Mucosa of descending colon (tissue), 3 donors: ENCODE measurements around the gene GZMM. TPM values are rescaled to one million over a fixed set of nuclear protein-coding genes. Genes with fewer than 3 reads are reported as not detected.
A peak's percentile ranks its signal among the peaks of the same experiment; 100 is the strongest.

Experiments
- ATAC-seq: fragments of 200-7000 bp; cut with Tn5 transposase; one replicate; pipeline ENCODE4 v1.9.1; 2020; ENCODE audit warnings: mild to moderate bottlenecking, moderate library complexity
- DNase-seq, 3 donors: peaks; one replicate each; pipeline ENCODE4 v3.0.0-alpha.2; 2020
- H3K36me3 ChIP-seq: fragments of 200-600 bp; one replicate; pipeline ENCODE4 v1.8.0; 2021; ENCODE audit warnings: low read depth, mild to moderate bottlenecking
- H3K4me1 ChIP-seq: fragments of 200-600 bp; one replicate; pipeline ENCODE4 v1.8.0; 2021; ENCODE audit warnings: low read depth, mild to moderate bottlenecking
- H3K4me3 ChIP-seq: fragments of 200-600 bp; one replicate; pipeline ENCODE4 v1.8.0; 2021; ENCODE audit warnings: mild to moderate bottlenecking
- H3K9me3 ChIP-seq: fragments of 200-600 bp; one replicate; pipeline ENCODE4 v1.8.0; 2021; ENCODE audit warnings: mild to moderate bottlenecking
- CTCF ChIP-seq: fragments of 200-600 bp; IDR thresholded peaks from one replicate; pipeline ENCODE4 v1.8.0; 2022; ENCODE audit warnings: antibody characterized with exemption, mild to moderate bottlenecking
- intact Hi-C, 2 donors: fragments of 100-400 bp; cut with DNase I in 1 of 2; cut with micrococcal nuclease in 1 of 2; formaldehyde crosslinking; loops; one replicate each; pipeline versions ENCODE4 v1.11.0 to v1.11.1; 2022; cut with DNase I, micrococcal nuclease
- total RNA-seq, 3 donors: library from RNA; stranded (reverse); fragmentation: NEBNext Ultra II Directional in 2 of 3; extraction: Animal tissue kit (Norgen Biotek cat#: 25700) in 2 of 3; gene quantifications; one replicate each; pipeline versions ENCODE4 v1.2.1 to v1.2.4, GENCODE V29; 2021 to 2023
- donor health status: DM: no; HTN: no; CAD: no; lungs with moderate emphysema.
- donor health status: DM: no; HTN: no; CAD: no.
- donor health status: DM: no; HTN: yes; CAD: no.

The GZMM gene
- total RNA-seq, 3 donors from 2014 or later, result 0.76 to 1.4 (median 1.4) TPM

- DNase-seq (peak in 1 of 3 donors; percentile 43), ATAC-seq (no peak)
- no peaks in the 10 kb centered on the region for H3K36me3 ChIP-seq
- no peak overlapping the region for H3K4me3 ChIP-seq
- intact Hi-C loops, result no loop called here
- no peak for TF ChIP-seq CTCF
- peaks cover 9% of the 10 kb centered on the region for H3K4me1 ChIP-seq
- H3K9me3 ChIP-seq, result no peaks in the 10 kb centered on the region
These were observed 42.2 kb upstream of the GZMM start for GRCh38 chr19:501646-502045.

- TF ChIP-seq CTCF, result no peak
- DNase-seq (no peak), ATAC-seq (no peak)
- H3K9me3 ChIP-seq, result no peaks in the 10 kb centered on the region
- no peak overlapping the region for H3K4me3 ChIP-seq
- H3K4me1 ChIP-seq, result peaks cover 18% of the 10 kb centered on the region
- H3K36me3 ChIP-seq, result no peaks in the 10 kb centered on the region
- intact Hi-C loops, result no loop called here
These were observed 39.2 kb upstream of the GZMM start for GRCh38 chr19:504616-505015.

GRCh38 chr19:506404-507285, 37.2 kb upstream of the GZMM start:
- H3K4me1 ChIP-seq, result peaks cover 33% of the 10 kb centered on the region
- intact Hi-C loops, result no loop called here
- peak overlapping the region; percentile 88 for H3K4me3 ChIP-seq
- peak; percentile 98 for TF ChIP-seq CTCF
- no peaks in the 10 kb centered on the region for H3K9me3 ChIP-seq
- DNase-seq (peak; percentile 95 to 99 (median 98)), ATAC-seq (peak; percentile 77)
- no peaks in the 10 kb centered on the region for H3K36me3 ChIP-seq

- Histone ChIP-seq H3K4me3 (peak within 1 kb of the TSS; percentile 88), H3K4me1 (peaks cover 33% of the 10 kb centered on the region), H3K36me3 (no peaks in the 10 kb centered on the region), H3K9me3 (no peaks in the 10 kb centered on the region)
- intact Hi-C loops, result no loop called here
- ATAC-seq (peak; percentile 80), DNase-seq (peak; percentile 79 to 94 (median 91))
- TF ChIP-seq CTCF, result no peak
These were observed 36.3 kb upstream of the GZMM start, which contains the start of gene TPGS1 for GRCh38 chr19:507286-508203. TSS of gene TPGS1 (plus strand) at chr19:507497. CDS start at chr19:507507, 10 bp downstream.

- peaks cover 33% of the 10 kb centered on the region for H3K4me1 ChIP-seq
- no peaks in the 10 kb centered on the region for H3K9me3 ChIP-seq
- no peak for TF ChIP-seq CTCF
- intact Hi-C loops, result no loop called here
- peak overlapping the region; percentile 88 for H3K4me3 ChIP-seq
- ATAC-seq, result no peak
- H3K36me3 ChIP-seq, result no peaks in the 10 kb centered on the region
- peak in 2 of 3 donors; percentile 50 to 66 for DNase-seq
These were observed 35.4 kb upstream of the GZMM start for GRCh38 chr19:508204-509150.
